ENCODE results near the gene SRD5A1.

Gene SRD5A1

GRCh38 chr5:6683241-6683640 lies 50.0 kb downstream of the SRD5A1 start:
- no peak overlapping the region for H3K27ac ChIP-seq (ENCODE audit: low read depth, low read length)
- no peak overlapping the region for H3K9ac ChIP-seq (ENCODE audit: low read depth, low read length)

GRCh38 chr5:6684075-6684474 lies 50.8 kb downstream of the SRD5A1 start:
- Histone ChIP-seq H3K4me3 (ENCODE audit: low read depth, low read length) (no peak overlapping the region), H3K36me3 (ENCODE audit: control insufficient read depth, insufficient read depth, low read length) (no peaks in the 10 kb centered on the region), H3K4me1 (ENCODE audit: control insufficient read depth, insufficient read depth, low read length) (no peaks in the 10 kb centered on the region), H3K9ac (ENCODE audit: low read depth, low read length) (no peak overlapping the region), H3K27me3 (ENCODE audit: control insufficient read depth, insufficient read depth, low read length) (peaks cover 12% of the 10 kb centered on the region), H3K9me3 (ENCODE audit: control insufficient read depth, insufficient read depth, low read length) (no peaks in the 10 kb centered on the region), H3K27ac (ENCODE audit: low read depth, low read length) (no peak overlapping the region)

More at GRCh38 chr5:6683241-6683640, 50.0 kb downstream of the SRD5A1 start:
- H3K36me3 ChIP-seq (ENCODE audit: control insufficient read depth, insufficient read depth, low read length) = no peaks in the 10 kb centered on the region
- no peaks in the 10 kb centered on the region for H3K9me3 ChIP-seq (ENCODE audit: control insufficient read depth, insufficient read depth, low read length)
- peaks cover 11% of the 10 kb centered on the region for H3K27me3 ChIP-seq (ENCODE audit: control insufficient read depth, insufficient read depth, low read length)
- no peaks in the 10 kb centered on the region for H3K4me1 ChIP-seq (ENCODE audit: control insufficient read depth, insufficient read depth, low read length)
- H3K4me3 ChIP-seq (ENCODE audit: low read depth, low read length) = no peak overlapping the region

GRCh38 chr5:6686501-6686900 lies 53.3 kb downstream of the SRD5A1 start:
- no peak overlapping the region for H3K27ac ChIP-seq (ENCODE audit: low read depth, low read length)
- H3K4me3 ChIP-seq (ENCODE audit: low read depth, low read length) = peak overlapping the region; percentile 76
- H3K9ac ChIP-seq (ENCODE audit: low read depth, low read length) = no peak overlapping the region
- H3K36me3 ChIP-seq (ENCODE audit: control insufficient read depth, insufficient read depth, low read length) = no peaks in the 10 kb centered on the region
- H3K27me3 ChIP-seq (ENCODE audit: control insufficient read depth, insufficient read depth, low read length) = peaks cover 12% of the 10 kb centered on the region
- H3K9me3 ChIP-seq (ENCODE audit: control insufficient read depth, insufficient read depth, low read length) = no peaks in the 10 kb centered on the region
- H3K4me1 ChIP-seq (ENCODE audit: control insufficient read depth, insufficient read depth, low read length) = no peaks in the 10 kb centered on the region

GRCh38 chr5:6686915-6687409 lies 53.7 kb downstream of the SRD5A1 start:
- Histone ChIP-seq H3K9ac (ENCODE audit: low read depth, low read length) (no peak overlapping the region), H3K4me1 (ENCODE audit: control insufficient read depth, insufficient read depth, low read length) (no peaks in the 10 kb centered on the region), H3K4me3 (ENCODE audit: low read depth, low read length) (peak overlapping the region; percentile 76), H3K27me3 (ENCODE audit: control insufficient read depth, insufficient read depth, low read length) (peaks cover 12% of the 10 kb centered on the region), H3K27ac (ENCODE audit: low read depth, low read length) (no peak overlapping the region), H3K9me3 (ENCODE audit: control insufficient read depth, insufficient read depth, low read length) (no peaks in the 10 kb centered on the region), H3K36me3 (ENCODE audit: control insufficient read depth, insufficient read depth, low read length) (no peaks in the 10 kb centered on the region)

GRCh38 chr5:6687505-6687904 lies 54.3 kb downstream of the SRD5A1 start:
- Histone ChIP-seq H3K9ac (ENCODE audit: low read depth, low read length) (no peak overlapping the region), H3K27ac (ENCODE audit: low read depth, low read length) (no peak overlapping the region), H3K27me3 (ENCODE audit: control insufficient read depth, insufficient read depth, low read length) (peaks cover 12% of the 10 kb centered on the region), H3K36me3 (ENCODE audit: control insufficient read depth, insufficient read depth, low read length) (no peaks in the 10 kb centered on the region), H3K4me3 (ENCODE audit: low read depth, low read length) (peak overlapping the region; percentile 76), H3K4me1 (ENCODE audit: control insufficient read depth, insufficient read depth, low read length) (no peaks in the 10 kb centered on the region), H3K9me3 (ENCODE audit: control insufficient read depth, insufficient read depth, low read length) (no peaks in the 10 kb centered on the region)

GRCh38 chr5:6692906-6693305 lies 59.7 kb downstream of the SRD5A1 start:
- peaks cover 5% of the 10 kb centered on the region; the same call in 1 of the 2 replicates for H3K27me3 ChIP-seq (ENCODE audit: control insufficient read depth, insufficient read depth, low read length)
- no peak overlapping the region for H3K27ac ChIP-seq (ENCODE audit: low read depth, low read length)
- no peak overlapping the region for H3K4me3 ChIP-seq (ENCODE audit: low read depth, low read length)
- H3K9me3 ChIP-seq (ENCODE audit: control insufficient read depth, insufficient read depth, low read length) = no peaks in the 10 kb centered on the region
- no peaks in the 10 kb centered on the region for H3K4me1 ChIP-seq (ENCODE audit: control insufficient read depth, insufficient read depth, low read length)
- H3K36me3 ChIP-seq (ENCODE audit: control insufficient read depth, insufficient read depth, low read length) = no peaks in the 10 kb centered on the region
- H3K9ac ChIP-seq (ENCODE audit: low read depth, low read length) = no peak overlapping the region

- Histone ChIP-seq H3K4me3 (ENCODE audit: low read depth, low read length) (no peak overlapping the region), H3K4me1 (ENCODE audit: control insufficient read depth, insufficient read depth, low read length) (peaks cover 15% of the 10 kb centered on the region; the same call in 1 of the 2 replicates), H3K27ac (ENCODE audit: low read depth, low read length) (no peak overlapping the region), H3K27me3 (ENCODE audit: control insufficient read depth, insufficient read depth, low read length) (no peaks in the 10 kb centered on the region), H3K9ac (ENCODE audit: low read depth, low read length) (no peak overlapping the region), H3K9me3 (ENCODE audit: control insufficient read depth, insufficient read depth, low read length) (no peaks in the 10 kb centered on the region), H3K36me3 (ENCODE audit: control insufficient read depth, insufficient read depth, low read length) (no peaks in the 10 kb centered on the region)
These were observed 65.5 kb downstream of the SRD5A1 start for GRCh38 chr5:6698696-6699095.

GRCh38 chr5:6699357-6699756 lies 66.1 kb downstream of the SRD5A1 start:
- no peaks in the 10 kb centered on the region for H3K27me3 ChIP-seq (ENCODE audit: control insufficient read depth, insufficient read depth, low read length)
- peaks cover 19% of the 10 kb centered on the region; the same call in 1 of the 2 replicates for H3K4me1 ChIP-seq (ENCODE audit: control insufficient read depth, insufficient read depth, low read length)
- no peak overlapping the region for H3K9ac ChIP-seq (ENCODE audit: low read depth, low read length)
- no peak overlapping the region for H3K27ac ChIP-seq (ENCODE audit: low read depth, low read length)
- no peaks in the 10 kb centered on the region for H3K36me3 ChIP-seq (ENCODE audit: control insufficient read depth, insufficient read depth, low read length)
- H3K9me3 ChIP-seq (ENCODE audit: control insufficient read depth, insufficient read depth, low read length) = no peaks in the 10 kb centered on the region
- H3K4me3 ChIP-seq (ENCODE audit: low read depth, low read length) = no peak overlapping the region

- Histone ChIP-seq H3K27me3 (ENCODE audit: control insufficient read depth, insufficient read depth, low read length) (no peaks in the 10 kb centered on the region), H3K4me1 (ENCODE audit: control insufficient read depth, insufficient read depth, low read length) (peaks cover 20% of the 10 kb centered on the region; the same call in 1 of the 2 replicates), H3K9me3 (ENCODE audit: control insufficient read depth, insufficient read depth, low read length) (no peaks in the 10 kb centered on the region), H3K27ac (ENCODE audit: low read depth, low read length) (no peak overlapping the region), H3K4me3 (ENCODE audit: low read depth, low read length) (no peak overlapping the region), H3K36me3 (ENCODE audit: control insufficient read depth, insufficient read depth, low read length) (no peaks in the 10 kb centered on the region), H3K9ac (ENCODE audit: low read depth, low read length) (no peak overlapping the region)
These were observed 66.9 kb downstream of the SRD5A1 start for GRCh38 chr5:6700074-6700684.

GRCh38 chr5:6700685-6701355 lies 67.6 kb downstream of the SRD5A1 start:
- Histone ChIP-seq H3K9ac (ENCODE audit: low read depth, low read length) (no peak overlapping the region), H3K36me3 (ENCODE audit: control insufficient read depth, insufficient read depth, low read length) (no peaks in the 10 kb centered on the region)

GRCh38 chr5:6701491-6701890 lies 68.3 kb downstream of the SRD5A1 start:
- Histone ChIP-seq H3K9ac (ENCODE audit: low read depth, low read length) (no peak overlapping the region), H3K4me3 (ENCODE audit: low read depth, low read length) (no peak overlapping the region), H3K9me3 (ENCODE audit: control insufficient read depth, insufficient read depth, low read length) (no peaks in the 10 kb centered on the region), H3K4me1 (ENCODE audit: control insufficient read depth, insufficient read depth, low read length) (peaks cover 20% of the 10 kb centered on the region; the same call in 1 of the 2 replicates), H3K27me3 (ENCODE audit: control insufficient read depth, insufficient read depth, low read length) (no peaks in the 10 kb centered on the region), H3K36me3 (ENCODE audit: control insufficient read depth, insufficient read depth, low read length) (no peaks in the 10 kb centered on the region), H3K27ac (ENCODE audit: low read depth, low read length) (no peak overlapping the region)

More at GRCh38 chr5:6700685-6701355, 67.6 kb downstream of the SRD5A1 start:
- Histone ChIP-seq H3K4me3 (ENCODE audit: low read depth, low read length) (no peak overlapping the region), H3K4me1 (ENCODE audit: control insufficient read depth, insufficient read depth, low read length) (peaks cover 20% of the 10 kb centered on the region; the same call in 1 of the 2 replicates), H3K27me3 (ENCODE audit: control insufficient read depth, insufficient read depth, low read length) (no peaks in the 10 kb centered on the region), H3K27ac (ENCODE audit: low read depth, low read length) (no peak overlapping the region), H3K9me3 (ENCODE audit: control insufficient read depth, insufficient read depth, low read length) (no peaks in the 10 kb centered on the region)
